WI38 (cell line): ENCODE results near the gene CKMT2.

Source experiments
- H3K4me3 ChIP-seq: 2 replicates; pipeline ENCODE4 v1.5.1; 2011; ENCODE audit warnings: low read depth, mild to moderate bottlenecking, control low read depth, low read length
- CTCF ChIP-seq: IDR thresholded peaks from 2 replicates; pipeline ENCODE4 v1.5.1; 2012; ENCODE audit warnings: low read depth, mild to moderate bottlenecking, control low read depth, low read length

Gene CKMT2

DNA sequence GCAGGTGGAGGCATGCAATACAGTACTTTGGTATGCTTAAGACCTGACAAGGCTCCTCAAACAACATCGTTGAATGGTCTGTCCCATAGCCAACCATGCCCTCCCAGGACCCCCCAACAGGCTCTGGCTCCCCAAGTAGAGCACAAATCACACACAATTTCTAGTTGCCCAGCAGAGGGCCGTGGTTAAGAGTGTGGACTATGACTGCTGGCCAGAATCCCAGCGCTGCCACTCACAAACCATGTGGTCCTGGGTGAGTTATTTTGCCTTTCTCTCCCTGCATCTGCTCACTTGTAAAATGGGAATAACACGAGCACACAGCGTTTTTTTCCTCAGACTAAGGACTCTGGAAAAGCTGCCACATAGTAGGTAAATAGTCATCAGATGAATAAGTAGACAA, 6.5 kb downstream of the CKMT2 start:
- no peak for TF ChIP-seq CTCF
- H3K4me3 ChIP-seq, result no peak overlapping the region

DNA sequence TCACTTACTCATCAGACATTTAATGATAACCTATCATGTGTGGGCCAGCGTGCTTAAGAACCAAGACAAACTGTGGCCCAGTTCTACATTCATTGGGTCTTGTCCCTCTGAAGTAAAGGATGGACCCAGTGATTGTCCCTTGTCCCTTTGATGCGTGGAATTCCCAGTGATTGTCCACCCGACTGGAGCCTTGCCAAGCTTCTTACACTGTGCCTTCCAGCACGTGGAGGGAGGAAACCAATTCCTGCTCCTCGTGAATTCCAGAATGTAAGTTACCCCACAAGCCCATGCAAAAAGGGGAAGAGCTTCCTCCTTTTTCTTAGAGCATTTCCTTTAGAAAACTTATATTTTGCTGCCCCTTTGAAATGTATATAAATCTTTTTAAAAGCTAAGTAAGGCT, 7.9 kb downstream of the CKMT2 start:
- TF ChIP-seq CTCF, result no peak
- no peak overlapping the region for H3K4me3 ChIP-seq

DNA sequence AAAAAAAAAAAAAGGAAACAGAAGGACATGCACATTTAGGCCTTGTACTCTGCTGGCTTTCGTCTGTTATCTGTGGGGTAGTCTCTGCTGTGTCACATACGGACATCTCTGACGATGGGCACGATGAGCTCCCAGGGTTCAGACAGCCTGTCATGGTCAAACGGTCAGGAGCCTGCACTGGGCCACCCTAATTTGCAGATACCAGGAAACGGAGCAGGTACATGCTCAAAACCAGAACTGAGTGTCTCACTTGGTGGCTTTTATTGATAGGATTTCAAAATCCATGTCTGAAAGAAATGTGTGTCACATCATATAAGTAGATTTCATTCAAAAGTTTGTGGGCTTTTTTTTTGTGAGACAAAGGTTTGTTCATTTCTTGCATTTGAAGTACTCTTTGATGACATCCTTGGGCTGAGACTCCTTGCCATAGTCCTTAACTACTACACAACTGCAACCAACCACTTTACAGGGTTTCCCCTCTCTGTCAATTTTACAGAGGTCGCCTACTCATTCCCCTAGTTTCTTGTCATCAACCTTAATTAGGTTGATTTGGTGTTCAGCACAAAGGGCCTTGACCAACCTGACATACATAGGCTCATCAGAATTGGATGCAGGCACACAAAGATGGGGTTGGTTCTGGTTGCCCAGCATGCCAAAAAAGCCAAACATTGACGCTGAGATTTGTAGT, 9.0 kb downstream of the CKMT2 start:
- no peak overlapping the region for H3K4me3 ChIP-seq
- no peak for TF ChIP-seq CTCF

- no peak overlapping the region for H3K4me3 ChIP-seq
- TF ChIP-seq CTCF, result no peak
Observed at GRCh38 chr5:81242906-81243436, 9.8 kb downstream of the CKMT2 start.

DNA sequence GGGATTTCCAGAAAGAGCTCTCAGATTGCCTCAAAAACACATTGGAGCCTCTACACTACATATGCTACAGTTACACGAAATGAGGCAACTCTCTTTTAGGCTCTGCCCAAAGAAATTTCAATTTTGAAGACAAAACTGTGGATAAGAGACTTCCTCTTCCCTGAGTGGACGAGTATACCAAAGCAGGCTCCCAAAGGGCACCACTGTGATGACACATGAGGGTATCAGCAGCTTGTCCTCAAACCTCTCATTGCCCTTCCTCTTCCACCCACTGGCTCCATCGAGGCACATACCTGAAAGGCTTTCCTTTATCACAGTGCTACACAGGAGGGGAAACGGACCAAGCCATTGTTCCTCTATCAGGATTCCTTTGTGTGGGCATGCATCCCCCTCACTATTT, 11.3 kb downstream of the CKMT2 start:
- no peak overlapping the region for H3K4me3 ChIP-seq
- no peak for TF ChIP-seq CTCF

DNA sequence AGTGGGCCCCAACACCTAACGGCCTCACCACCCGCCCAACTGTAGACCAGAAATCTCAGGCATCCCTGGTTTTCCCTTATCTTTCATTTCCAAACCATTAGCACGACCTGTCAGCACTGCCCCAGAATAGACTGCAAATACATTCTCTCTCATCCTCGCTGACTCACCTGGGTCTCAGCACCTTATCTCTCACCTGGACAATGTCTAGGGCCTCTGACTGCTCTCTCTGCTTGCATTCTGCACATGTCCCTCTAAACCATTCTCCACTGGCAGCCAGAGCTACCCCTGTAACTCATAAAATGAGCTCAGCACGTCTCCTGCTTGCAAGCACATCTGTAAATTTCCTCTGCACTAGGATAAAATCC, 12.7 kb downstream of the CKMT2 start:
- no peak overlapping the region for H3K4me3 ChIP-seq
- TF ChIP-seq CTCF, result no peak

GRCh38 chr5:81246697-81247096, 13.6 kb downstream of the CKMT2 start:
- H3K4me3 ChIP-seq, result no peak overlapping the region
- TF ChIP-seq CTCF, result no peak
